D721Med (cell line): Measurements from ENCODE around the gene OR14K1.
"Not testable (repeated sequence)": the region's sequence is repeated elsewhere in the genome, so short reads cannot be mapped to it uniquely, and the experiment has no call there.

ENCODE experiments used
- DNase-seq: peaks from one replicate; pipeline ENCODE4 v3.0.0; 2011; ENCODE audit warnings: low spot score; ENCODE audit not compliant: insufficient read length
- FAIRE-seq: peaks from 2 replicates; lab custom pipeline; 2011; peaks lifted over from hg19 to GRCh38; lab: Jason Lieb, UNC
- CTCF ChIP-seq: IDR thresholded peaks from 2 replicates; pipeline ENCODE4 v1.5.1; 2012; ENCODE audit warnings: mild to moderate bottlenecking, control low read depth; ENCODE audit not compliant: insufficient read depth; ENCODE audit errors: missing control alignments

The OR14K1 gene

DNA sequence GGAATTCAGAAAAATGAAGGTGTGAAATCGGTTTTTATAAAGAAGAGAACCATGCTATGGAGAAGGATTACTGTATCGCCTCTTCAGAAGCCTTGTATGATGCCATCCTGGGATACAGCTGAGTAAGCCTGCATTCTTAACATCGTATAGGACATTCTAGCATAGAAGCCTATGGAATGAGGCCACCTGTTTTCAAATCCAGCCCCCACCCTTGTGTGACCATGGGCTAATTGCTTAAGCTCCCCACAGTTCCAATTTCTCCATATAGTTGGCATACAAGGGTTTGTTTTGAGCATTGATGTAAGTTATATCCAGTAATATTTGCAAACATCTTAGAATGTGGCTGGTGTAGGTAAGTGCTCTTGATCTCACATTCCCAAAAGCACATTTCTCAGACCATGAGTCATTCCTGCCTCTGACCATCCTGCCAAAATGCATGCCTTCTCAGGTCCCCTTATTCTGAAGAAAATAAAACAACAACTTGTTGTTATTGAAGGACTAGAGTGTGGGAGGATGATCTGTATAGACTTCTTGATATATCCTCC, 8.0 kb downstream of the OR14K1 start:
- DNase-seq (no peak), FAIRE-seq (no peak)
- no peak for TF ChIP-seq CTCF

DNA sequence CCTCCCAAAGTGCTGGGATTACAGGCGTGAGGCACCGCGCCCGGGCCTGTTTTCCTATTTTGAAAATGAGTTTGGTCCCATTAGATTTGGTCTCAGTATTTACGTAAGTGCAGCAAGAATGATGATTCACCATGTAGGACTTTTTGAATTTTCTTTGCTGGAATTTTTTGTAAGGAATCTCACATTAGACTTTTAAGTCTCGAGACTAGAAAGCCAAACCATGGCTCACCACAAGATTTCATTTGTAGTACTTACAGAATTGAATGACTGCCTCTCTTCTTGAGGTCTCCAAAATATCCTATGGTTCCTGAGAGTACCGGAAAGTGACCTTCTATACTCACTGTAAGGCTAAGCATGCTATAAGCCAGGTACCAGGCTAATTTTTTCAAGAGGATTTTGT, 9.2 kb downstream of the OR14K1 start:
- no peak for FAIRE-seq
- DNase-seq = no peak
- no peak for TF ChIP-seq CTCF

GRCh38 chr1:247748041-247748440, 9.6 kb downstream of the OR14K1 start, which contains the start of gene OR14A2:
TSS of gene OR14A2 (minus strand) at chr1:247748141.
- FAIRE-seq (no peak), DNase-seq (no peak)
- no peak for TF ChIP-seq CTCF

GRCh38 chr1:247749870-247750269, 11.5 kb downstream of the OR14K1 start:
- no peak for DNase-seq
- no peak for FAIRE-seq
- TF ChIP-seq CTCF = no peak

GRCh38 chr1:247754311-247754710, 15.9 kb downstream of the OR14K1 start:
- DNase-seq, FAIRE-seq: not testable (repeated sequence)

- TF ChIP-seq CTCF = no peak
- no peak for DNase-seq
- FAIRE-seq = no peak
Measured at GRCh38 chr1:247760456-247760855, 22.0 kb downstream of the OR14K1 start, which contains the start of gene OR1C1. TSS of gene OR1C1 (minus strand) at chr1:247760556. CDS start at chr1:247758406, 2,150 bp downstream.

DNA sequence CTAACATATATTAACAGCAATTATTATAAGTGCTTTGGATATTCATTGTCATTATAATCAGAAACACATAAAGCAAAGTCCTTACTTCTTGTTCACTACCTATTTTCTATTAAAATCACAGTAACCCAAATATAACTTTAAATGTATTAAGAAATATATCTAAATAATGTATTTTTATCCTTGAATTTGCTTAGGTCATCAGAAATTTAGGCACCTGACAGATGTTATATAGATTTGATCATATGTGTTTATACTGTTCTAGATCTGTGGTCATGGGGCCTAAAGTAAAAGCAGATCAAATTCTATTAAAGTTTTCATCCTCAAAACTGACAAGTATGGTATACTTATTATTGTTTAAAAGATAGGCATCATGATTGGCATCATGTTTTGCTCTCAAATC, 31.2 kb downstream of the OR14K1 start:
- DNase-seq (no peak), FAIRE-seq (no peak)
- TF ChIP-seq CTCF = no peak
